Stromal cell of bone marrow (primary cell): ENCODE data around the gene SHC1.

Experiments
- DNase-seq: peaks from one replicate; pipeline ENCODE4 v3.0.0-alpha.2; 2012; ENCODE audit warnings: low read depth

Gene SHC1

DNA sequence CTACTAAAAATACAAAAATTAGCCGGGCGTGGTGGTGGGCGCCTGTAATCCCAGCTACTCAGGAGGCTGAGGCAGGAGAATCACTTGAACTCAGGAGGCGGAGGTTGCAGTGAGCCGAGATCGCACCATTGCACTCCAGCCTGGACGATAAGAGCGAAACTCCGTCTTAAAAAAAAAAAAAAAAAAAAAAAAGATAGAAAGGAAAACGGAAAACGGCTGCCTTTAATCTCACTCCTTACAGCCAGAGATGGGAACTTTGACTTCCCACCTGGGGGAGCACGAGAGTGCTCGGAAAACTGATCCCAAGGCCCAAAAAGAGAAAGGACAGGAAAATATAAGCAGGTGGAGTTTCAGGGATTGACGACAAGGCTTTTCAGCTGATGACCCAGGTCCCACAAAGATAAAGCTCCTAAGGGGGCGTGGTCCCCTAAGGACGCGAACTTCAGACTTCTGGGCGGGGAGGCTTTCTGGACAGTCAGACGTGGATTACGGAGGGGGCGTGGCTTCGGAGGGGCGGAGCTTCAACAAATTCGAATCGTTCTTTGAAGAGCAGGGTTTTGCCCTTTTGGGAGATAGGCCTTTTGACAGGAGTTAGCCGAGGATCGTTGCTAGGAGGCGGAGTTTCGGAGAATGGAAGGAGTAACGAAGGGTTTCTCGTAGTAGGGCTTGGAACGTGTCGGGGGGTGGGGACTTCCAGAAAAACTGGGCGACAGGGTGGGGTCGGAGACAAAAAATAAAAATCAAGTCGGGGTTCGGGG lies 3.0 kb upstream of the SHC1 start:
- DNase-seq: peak; percentile 93

DNA sequence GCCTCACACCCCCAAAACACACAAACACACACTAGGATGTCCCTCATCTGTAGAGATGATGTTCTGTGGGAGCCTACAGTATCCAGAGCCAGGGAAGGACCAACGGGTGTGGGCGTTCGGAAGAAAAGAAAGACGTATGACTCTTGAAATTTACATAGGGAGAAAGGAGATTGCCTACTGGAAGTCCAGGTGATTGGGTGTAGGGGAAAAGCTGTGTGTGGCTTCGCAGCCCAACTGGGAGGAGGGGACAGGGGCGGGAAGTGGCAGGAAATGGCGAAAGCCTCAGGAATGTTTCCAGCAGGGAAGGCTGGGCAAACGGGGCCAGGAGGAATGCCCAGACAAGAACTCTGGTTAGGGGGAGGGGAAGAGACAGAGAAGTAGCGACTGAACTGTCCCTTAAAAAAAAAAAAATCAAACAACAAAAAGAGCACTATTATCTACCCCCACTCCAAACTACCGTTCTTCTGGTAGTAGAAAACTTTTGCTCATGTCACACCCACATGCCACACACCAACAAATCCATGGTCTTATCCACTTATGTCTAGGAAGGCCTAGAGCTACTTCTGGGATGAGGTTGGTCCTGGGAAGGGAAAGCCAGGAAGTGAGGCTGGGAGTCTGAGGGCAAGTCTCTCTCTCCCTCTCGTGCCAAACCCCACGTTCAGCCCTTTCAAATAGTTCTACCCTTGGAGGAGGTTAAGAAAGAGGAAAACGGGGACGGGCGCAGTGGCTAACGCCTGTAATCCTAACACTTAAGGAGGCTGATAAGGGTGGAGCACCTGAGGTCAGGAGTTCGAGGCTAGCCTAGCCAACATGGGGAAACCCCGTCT lies 2.2 kb upstream of the SHC1 start:
- peak; percentile 81 for DNase-seq

DNA sequence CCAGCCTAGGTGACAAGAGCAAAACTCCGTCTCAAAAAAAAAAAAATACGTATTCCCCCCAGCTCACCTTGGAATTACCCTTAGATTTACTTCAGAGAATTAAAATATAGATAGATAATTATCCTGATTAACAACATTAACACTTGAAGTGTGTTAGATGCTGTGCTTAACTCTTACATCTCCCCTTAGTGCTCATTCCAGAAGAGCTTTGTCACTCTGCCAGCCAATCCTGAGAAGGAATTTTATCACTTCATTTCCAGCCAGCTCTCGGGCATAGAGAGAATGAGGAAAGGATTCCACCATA lies 1.6 kb upstream of the SHC1 start:
- DNase-seq: no peak

DNA sequence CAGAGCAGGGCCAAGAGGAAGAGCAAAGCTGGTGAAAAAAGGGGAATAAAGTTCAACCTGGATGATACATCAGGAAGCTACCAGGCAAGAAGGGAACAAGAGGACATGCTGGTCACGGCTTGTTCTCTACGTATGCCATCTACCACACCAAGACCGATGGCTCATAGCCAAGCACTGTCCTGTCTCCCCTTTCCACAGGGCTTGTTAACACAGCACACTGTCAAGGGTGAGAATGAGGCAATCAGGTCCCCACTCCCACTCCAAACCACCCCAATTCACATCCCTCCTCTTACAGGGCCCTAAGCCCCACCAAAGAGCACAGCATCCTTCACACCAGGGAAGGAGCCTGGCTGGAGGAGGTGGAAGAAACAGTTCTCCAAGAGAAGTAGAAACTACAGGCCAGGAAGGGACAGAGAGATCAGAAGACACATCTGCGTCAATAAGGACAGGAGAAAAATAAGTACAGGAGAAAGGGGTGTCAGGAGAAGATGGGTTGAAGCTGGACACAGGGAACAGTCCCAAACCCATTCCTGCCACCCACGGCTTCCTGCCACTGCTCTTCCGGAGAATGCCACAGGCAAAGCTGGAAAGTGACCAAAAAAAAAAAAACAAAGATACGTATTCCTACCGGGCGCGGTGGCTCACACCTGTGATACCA lies 923 bp upstream of the SHC1 start:
- DNase-seq: no peak

DNA sequence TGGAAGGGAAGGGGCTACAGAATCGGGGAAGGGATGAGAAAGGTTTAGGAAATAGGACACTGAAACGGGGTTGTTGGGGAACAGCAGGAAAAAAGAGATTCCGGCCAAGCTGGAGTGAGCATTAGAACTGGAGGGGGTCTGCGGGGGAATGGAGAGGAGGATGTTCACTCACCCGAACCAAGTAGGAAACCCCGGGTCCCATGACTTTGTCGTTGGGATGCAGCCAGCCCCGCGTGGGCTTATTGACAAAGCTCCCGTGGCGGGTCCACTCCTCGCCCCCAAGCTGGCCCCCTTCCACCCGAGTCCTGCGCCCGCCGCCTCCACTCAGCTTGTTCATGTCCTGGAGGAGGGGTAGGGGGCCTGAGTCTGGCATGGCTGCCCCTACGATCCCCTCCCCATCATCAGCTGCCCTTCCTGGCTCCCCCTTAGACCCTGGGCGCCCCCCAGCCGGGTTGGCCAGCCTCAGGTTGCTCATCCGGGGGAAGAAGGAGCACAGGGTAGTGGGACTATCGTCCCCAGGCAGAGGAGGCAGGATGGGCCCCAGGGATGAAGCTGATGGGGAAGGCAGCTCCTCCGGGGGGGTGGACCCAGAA lies 591 bp downstream of the SHC1 start:
- no peak for DNase-seq

DNA sequence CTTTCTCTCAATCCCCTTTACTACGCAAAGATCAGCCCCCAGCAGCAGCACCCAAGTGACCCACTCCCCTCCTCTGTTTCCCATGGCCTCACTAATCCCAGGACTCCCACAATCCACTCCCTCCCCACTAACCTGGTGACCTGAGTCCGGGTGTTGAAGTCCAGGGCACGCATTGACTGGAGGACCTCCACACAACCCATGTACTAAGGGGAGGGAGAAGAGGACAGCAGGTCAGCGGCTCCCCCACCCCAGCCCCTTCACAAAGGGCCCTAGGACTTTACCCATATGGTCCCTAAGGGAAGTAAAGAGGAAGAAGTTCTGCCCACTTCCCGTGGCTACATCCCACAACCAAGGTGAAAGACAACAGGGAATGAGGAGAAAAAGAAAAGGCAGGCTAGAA lies 1.3 kb downstream of the SHC1 start:
- no peak for DNase-seq

DNA sequence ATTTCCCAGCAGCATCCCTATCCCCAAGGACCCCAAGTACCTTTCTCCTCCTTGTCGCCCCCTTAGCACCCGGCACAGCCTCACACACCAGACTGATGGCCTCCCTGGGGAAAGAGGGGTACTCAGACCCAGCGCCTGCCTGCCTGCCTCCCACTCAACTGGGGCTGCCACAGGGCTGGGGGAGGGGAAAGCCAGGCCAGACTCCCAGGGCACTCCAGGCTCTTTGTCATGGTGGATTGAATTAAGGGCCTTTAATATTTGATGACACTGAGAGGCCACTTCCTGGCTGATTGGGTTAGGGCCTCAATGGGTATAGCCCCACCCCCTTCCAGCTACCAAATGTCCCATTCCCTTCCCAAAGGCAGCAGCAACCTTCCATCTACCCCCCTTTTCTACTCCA lies 1.8 kb downstream of the SHC1 start:
- no peak for DNase-seq

DNA sequence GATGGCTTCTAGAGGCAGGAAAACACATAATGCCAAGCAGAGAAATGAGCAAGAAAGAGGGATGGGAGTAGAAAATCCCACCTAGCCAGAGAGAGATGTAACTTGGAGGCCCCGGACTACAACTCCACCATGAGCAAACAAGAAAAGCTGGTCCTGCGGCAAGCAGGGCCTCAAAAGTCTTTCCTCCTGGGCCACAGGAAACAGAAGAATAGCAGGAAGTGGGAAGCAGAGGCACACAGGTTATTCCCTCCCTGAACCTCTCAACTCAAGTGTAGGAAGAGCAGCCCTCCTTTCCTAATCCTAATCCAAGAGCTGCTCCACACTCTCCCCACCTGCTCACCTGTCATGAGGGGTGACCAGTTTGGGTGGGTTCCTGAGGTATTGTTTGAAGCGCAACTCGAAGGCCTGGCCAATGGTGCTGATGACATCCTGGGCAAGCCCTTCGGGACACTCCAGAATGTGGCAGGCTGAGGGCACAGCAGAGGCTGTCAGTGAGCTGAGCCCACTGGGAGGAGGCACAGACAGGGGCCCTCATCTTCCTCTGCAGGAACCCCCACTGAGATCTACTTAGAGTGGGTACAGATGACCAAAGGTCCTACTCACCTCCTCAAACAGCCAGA lies 3.1 kb downstream of the SHC1 start:
- no peak for DNase-seq

DNA sequence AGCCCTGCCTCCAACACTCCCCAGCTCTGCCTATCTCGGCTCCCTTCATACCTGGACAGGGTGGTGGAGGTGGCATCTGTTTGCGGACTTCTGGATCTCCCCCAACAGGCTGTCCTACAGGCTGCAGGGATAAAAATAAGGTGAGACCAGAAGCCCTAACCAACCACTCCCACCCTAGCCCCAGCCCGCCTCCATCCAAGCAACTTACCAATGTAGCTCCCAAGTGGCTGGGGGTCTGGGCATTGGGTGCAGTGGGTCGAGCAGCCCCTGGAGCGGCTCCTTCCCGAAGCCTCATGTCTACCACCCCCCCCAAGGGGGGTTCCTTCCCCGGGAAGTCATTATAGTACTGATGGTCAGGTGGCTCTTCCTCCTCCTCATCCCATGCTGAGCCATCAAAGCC lies 4.4 kb downstream of the SHC1 start:
- DNase-seq: no peak

DNA sequence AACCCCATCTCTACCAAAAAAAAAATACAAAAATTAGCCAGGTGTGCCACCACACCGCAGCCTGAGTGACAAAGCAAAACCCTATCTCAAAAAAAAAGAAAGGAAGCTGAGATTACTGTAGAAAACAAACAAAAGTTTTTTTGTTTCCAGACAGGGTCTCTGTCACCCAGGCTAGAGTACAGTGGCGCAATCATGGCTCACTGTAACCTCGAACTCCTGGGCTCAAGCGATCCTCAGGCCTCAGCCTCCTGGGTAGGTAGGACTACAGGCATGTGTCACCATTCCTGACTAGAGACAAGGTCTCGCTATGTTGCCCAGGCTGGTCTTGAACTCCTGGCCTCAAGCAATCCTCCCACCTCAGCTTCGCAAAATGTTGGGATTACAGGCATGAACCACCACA lies 6.2 kb downstream of the SHC1 start:
- no peak for DNase-seq

DNA sequence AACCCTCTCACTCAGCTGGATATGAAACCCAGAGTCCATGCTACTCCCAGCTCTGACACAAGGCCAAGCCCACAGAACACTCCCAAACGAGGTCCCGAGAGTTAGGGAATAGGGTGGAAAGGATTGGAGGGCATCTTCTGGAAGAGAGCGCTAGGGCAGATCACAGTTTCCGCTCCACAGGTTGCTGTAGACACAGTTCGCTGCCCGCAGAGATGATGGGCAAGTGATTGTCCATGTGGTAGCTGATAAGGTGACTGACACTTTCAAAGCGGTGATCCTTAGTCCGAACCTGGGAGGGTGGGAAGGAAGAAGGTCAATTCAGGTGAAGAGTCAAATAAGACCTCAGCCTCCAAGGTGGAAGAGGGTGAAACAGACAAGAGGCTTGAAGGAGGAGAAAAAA lies 6.9 kb downstream of the SHC1 start:
- no peak for DNase-seq

DNA sequence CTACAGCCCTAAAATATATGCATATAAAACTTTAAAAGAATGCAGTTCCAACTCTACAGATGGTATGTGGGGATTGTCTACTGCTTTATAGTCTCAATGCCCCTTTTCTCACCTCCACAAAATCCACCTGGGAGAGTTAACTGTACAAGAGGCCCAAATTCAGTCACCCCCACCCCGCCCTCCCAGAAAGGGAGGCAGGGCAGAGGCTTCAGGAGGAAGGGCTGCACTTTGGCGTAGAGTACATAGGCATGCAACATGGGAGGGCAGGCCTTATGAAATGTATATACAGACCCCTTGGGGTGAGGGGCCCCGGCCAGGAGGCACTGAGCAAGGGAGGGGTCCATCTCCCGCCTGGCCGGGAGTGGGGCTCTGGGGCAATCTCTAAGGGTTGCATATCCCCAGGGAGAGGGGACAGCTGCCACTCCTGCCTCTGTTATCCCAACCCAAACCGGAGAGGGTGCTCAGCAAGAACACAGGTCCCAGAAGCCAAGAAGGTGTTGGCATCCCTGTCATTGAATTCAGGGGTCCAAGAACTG lies 7.7 kb downstream of the SHC1 start:
- no peak for DNase-seq

DNA sequence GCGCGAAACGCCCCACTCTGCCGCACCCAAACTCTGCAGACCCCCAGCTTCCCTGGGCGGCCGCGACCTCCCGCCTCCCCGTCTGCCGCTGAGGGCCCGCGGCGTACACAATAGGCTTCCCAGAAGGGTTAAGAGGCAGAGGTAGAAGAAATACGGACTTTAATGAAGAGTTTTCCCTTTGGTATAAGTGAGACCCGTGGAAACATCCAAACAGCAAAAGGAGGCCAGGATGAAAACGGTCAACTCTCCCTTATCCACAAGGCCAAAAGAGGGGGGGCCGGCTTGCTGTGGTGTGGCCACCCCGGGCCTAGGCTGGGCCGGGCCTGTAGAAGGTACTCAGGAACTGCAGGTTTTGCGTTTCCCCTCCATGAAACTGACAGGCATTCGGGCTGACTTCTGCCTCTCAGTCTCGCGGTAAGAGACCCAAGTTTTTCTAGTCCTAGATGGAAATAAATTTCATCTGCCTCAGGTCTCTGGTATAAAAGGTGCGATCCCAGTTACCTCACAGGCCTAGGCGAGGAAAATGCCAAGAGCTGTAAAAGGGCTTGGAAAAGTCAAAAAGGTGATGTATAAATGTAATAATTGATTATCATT lies 8.3 kb downstream of the SHC1 start:
- DNase-seq: no peak

DNA sequence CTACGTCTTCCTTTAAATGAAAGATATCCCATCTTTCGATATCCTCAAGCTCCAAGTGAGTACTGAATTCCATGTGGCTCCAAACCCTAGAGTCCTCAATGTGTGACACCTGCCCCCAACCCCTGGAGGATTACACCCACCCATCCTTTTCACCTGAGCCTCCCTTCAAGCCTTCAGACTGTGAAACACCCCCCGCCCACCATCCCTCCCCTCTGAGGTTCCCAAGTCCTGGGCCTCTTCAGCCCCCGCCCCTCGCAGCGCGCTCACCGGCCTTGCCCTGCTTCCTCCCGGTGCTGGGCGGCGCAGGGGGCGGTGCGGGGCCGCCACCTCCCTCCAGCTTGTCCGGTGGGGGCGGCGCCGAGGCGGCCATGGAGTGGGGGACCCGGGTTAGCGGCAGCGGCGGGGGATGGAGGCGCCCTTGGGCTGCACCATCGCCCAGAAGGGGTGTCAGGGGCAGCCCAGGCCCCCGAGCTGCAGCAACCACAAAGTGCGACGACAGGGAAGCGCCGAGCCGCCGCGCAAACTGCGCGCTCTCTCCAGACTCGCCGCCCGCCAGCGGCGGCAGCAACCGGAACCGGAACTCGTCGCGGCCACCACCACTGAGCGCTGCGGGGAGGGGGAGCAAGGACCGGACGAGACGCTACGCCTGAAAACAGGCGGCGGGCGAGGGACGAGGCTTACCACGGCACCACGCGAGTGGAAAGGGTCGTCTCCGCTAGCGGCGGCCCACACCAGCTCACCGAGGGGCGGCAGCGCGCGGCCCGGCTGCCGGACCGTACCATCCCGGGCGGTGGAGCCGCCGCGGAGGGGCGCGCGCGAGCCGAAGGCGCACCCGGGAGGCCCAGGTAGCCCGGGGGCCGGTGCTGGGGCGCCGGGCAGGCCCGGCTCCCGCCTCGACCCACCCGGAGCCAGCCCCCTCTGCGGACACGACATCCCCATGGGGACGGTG lies 9.1 kb downstream of the SHC1 start, which contains the start of gene PYGO2:
Gene PYGO2, minus strand, starts transcription at position 576 of the 949 bp plus-strand sequence. Its CDS starts 206 bp downstream, at position 370.
- DNase-seq: peak; percentile 48

DNA sequence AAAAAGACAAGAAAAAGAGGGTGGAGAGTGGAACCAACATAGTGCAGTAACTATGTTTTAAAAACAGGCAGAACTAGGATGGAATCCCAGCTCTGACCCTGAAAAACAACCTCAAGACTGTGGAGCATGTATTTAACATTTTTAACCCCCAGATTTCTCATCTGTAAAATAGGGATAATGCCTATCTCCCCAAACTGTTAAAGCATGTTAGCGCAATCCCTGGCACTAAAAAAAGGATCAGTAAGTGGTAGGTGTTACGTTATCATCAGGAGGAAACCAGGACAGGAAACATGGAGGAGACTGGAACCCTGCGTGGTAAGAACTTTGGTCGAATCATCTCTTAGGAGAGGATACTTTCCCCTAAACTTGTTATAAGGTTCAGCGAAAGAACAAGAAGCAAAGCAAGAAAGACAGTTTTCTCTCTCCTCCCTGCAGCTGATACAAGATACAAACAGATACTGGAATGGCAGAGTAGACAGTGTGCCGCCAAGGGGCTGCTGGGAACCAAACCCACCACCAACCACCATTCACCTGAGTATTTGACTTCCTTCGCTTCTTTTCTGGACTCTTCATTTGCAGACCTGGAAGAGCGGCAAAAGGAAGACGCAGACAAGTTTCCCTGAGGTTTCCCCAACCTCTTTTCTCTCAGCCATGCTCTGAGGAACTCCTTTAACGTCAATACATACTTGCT lies 10.0 kb downstream of the SHC1 start:
- no peak for DNase-seq

DNA sequence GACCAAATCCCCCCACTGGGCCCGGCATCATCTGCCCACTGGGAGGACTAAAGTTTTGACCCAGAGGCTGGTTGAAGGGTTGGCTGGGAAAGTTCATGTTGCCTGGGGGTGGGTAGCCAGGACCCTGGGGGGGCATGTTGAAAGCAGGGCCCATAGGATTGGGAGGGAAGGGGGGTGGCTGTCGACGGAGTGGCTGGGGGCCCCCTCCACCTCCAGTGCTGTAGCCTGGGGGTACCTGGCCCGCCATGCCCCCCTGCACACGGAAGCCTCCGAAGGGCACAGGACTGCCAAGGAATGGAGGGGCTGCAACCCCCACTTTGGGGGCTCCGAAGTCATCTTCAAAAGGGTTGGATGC lies 11.1 kb downstream of the SHC1 start:
- DNase-seq: no peak

DNA sequence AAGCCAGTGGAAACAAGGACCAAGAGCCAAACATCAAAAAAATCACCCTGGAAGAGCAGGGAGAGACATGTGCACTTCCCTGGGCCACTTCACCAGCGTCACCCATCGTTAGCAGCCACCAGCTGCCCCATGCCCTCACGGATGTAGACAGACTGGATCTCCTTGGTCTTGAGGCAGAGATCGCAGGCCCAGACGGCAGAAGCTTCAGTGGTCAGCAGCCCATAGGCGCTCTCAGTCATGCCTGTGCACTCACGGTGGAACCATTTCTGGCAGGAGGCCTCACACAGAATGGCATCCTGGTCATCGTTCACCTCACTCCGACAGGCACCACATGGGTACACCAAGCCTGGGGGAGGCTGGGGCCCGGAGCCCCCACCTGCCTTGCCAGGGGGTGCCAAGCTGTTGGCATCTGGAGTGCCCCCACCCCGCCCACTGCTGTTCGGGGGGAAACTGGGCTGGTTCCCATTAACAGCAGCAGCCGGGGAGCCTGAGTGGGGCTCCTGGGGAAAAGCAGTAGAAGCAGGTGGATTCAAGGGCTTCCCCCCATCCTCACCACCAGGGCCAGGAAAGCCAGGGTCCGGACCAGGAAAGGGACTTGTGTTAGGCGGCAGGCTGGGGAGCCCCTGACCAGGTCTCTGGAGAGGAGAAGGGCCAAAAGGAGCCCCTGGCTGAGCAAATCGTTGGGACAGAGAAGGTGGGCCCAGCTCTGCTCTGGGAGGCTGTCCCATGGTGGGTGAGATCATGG lies 11.7 kb downstream of the SHC1 start:
- DNase-seq: no peak

DNA sequence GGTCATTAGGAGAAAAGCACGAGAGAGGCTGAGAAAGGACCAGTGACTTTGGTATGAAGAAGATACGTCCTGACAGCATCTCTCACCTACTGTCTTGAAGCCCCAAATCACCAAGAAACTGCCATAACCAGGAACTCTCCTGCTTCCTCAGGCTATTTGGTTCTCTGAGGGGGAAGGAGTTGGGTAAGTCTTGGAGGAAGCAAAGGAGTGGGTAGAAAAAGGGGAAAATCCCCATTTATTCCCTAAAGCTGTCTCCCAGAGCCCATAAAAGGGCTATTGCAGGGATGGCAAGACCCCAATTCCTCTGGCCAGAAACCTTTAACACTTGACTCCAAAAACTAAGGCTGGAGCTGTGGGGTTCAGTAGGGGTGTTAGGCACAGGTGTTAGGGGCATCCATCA lies 12.5 kb downstream of the SHC1 start:
- no peak for DNase-seq

DNA sequence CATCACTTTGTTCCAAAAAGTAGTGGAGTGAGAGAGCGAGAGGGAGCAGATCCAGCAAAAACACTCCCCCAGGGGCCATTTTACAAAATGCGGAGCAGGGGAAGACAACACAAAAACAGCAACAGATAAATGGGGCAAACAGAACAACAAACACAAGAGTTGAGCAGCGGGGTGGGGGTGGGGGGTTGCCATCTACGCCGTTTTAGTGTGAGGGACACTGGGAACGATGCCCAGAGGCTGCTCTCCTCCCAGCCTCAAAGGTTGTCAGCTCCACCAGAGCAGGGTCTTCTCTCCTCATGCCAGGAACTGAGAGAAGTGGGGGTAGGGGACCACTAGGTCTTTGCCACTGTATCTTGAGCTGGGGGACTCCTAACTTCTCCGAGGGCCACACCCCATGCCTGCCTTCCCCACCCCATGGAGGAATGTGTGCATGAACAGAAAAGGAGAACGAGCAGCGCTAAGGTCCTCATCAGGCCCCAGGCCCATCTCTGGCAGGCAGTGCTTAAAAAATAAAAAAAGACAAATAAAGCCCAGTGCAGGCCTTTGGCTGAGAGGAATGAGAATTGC lies 13.4 kb downstream of the SHC1 start:
- DNase-seq: no peak
